MCF 10A (cell line): ENCODE measurements around the gene ERAP2. TPM values are rescaled to one million over a fixed set of nuclear protein-coding genes. Genes with fewer than 3 reads are reported as not detected.

ENCODE experiments used
- BruUV-seq: library from RNA; stranded (reverse); fragments of 400-500 nt; replicated peaks from 2 replicates; lab custom pipeline; 2021; lab: Mats Ljungman, UMichigan
- CTCF ChIA-PET: fragments of 300-600 bp; sonication (Branson Sonifier 250); formaldehyde crosslinking; extraction: SDS; loops from one replicate; lab custom pipeline; 2021; ENCODE audit warnings: antibody characterized with exemption, inconsistent platforms; lab: Yijun Ruan, JAX
- POLR2A ChIA-PET: fragments of 300-600, 350-650 bp; sonication (Branson Sonifier 250); formaldehyde crosslinking; extraction: SDS; loops from one replicate; lab custom pipeline; 2020; ENCODE audit warnings: antibody characterized with exemption, inconsistent platforms; lab: Yijun Ruan, JAX
- DNase-seq: peaks from one replicate; pipeline ENCODE4 v3.0.0-alpha.2; 2018; ENCODE audit not compliant: unreplicated experiment
- H3K27ac Mint-ChIP-seq: one replicate; pipeline ENCODE4 v1.8.0; 2022; ENCODE audit warnings: mild to moderate bottlenecking, low read depth, mixed read lengths; ENCODE audit not compliant: unreplicated experiment
- H3K27me3 Mint-ChIP-seq: one replicate; pipeline ENCODE4 v1.8.0; 2022; ENCODE audit warnings: mixed read lengths; ENCODE audit not compliant: insufficient read depth, unreplicated experiment
- H3K36me3 Mint-ChIP-seq: one replicate; pipeline ENCODE4 v1.8.0; 2022; ENCODE audit warnings: mild to moderate bottlenecking, moderate library complexity, mixed read lengths; ENCODE audit not compliant: insufficient read depth, unreplicated experiment
- H3K4me1 Mint-ChIP-seq: one replicate; pipeline ENCODE4 v1.8.0; 2022; ENCODE audit warnings: mixed read lengths; ENCODE audit not compliant: insufficient read depth, unreplicated experiment
- H3K4me3 Mint-ChIP-seq: one replicate; pipeline ENCODE4 v1.8.0; 2022; ENCODE audit warnings: mild to moderate bottlenecking, moderate library complexity, mixed read lengths; ENCODE audit not compliant: unreplicated experiment
- H3K9me3 Mint-ChIP-seq: one replicate; pipeline ENCODE4 v1.8.0; 2022; ENCODE audit warnings: mixed read lengths; ENCODE audit not compliant: unreplicated experiment
- CTCF ChIP-seq: fragments of 200-600 bp; IDR thresholded peaks from one replicate; pipeline ENCODE4 v1.8.0; 2022; ENCODE audit warnings: antibody characterized with exemption, mild to moderate bottlenecking; ENCODE audit not compliant: unreplicated experiment
- intact Hi-C: fragments of 100-400 bp; cut with micrococcal nuclease; formaldehyde crosslinking; loops from 2 replicates; pipeline ENCODE4 v1.14.1; 2022
- total RNA-seq: library from RNA; stranded (reverse); gene quantifications from 2 replicates; pipeline ENCODE4 v1.2.3, GENCODE V29; 2022

Gene ERAP2
- total RNA-seq, 1 experiment from 2014 or later: 2.5 TPM

GRCh38 chr5:96952974-96953730 is 76.9 kb downstream of the ERAP2 start:
- Mint-ChIP-seq H3K4me1 (peaks cover 23% of the 10 kb centered on the region), H3K4me3 (no peak overlapping the region), H3K36me3 (peaks cover 6% of the 10 kb centered on the region), H3K27ac (peak overlapping the region; percentile 82), H3K27me3 (no peaks in the 10 kb centered on the region), H3K9me3 (no peaks in the 10 kb centered on the region)
- intact Hi-C loops: no loop called here
- TF ChIP-seq CTCF: no peak
- DNase-seq: no peak
- BruUV-seq: no TSS peak
- ChIA-PET CTCF (interaction anchor here (0.7 to 0.8 kb wide), 2 partner anchors 12 to 37 kb away, joined by 3 to 4 read pairs; no protein-coding TSS in a partner anchor), POLR2A (interaction anchor here (0.9 to 1.8 kb wide), 4 partner anchors 13 to 19 kb away, joined by 3 to 10 read pairs (median 4); partner anchors contain the start of gene LNPEP)

GRCh38 chr5:96957254-96958049 is 81.2 kb downstream of the ERAP2 start:
- Mint-ChIP-seq H3K27ac (peak overlapping the region; percentile 12), H3K4me1 (peaks cover 23% of the 10 kb centered on the region), H3K4me3 (no peak overlapping the region), H3K36me3 (no peaks in the 10 kb centered on the region), H3K9me3 (no peaks in the 10 kb centered on the region), H3K27me3 (no peaks in the 10 kb centered on the region)
- ChIA-PET POLR2A (interaction anchor here (1.1 kb wide), 1 partner anchor 21 kb away, joined by 3 read pairs; the partner anchor contains the start of gene LNPEP), CTCF (interaction anchor here (0.5 to 0.7 kb wide), 3 partner anchors 38 to 255 kb away, joined by 3 read pairs; no protein-coding TSS in a partner anchor)
- TF ChIP-seq CTCF: no peak
- no peak for DNase-seq
- BruUV-seq: no TSS peak
- intact Hi-C loops: no loop called here

- Mint-ChIP-seq H3K9me3 (no peaks in the 10 kb centered on the region), H3K36me3 (no peaks in the 10 kb centered on the region), H3K27me3 (no peaks in the 10 kb centered on the region), H3K27ac (no peak overlapping the region), H3K4me3 (no peak overlapping the region), H3K4me1 (peaks cover 17% of the 10 kb centered on the region)
- no peak for DNase-seq
- BruUV-seq: no TSS peak
- ChIA-PET POLR2A (interaction anchor here (0.7 to 1.8 kb wide), 2 partner anchors 23 to 28 kb away, joined by 3 to 8 read pairs; partner anchors contain the start of gene LNPEP), CTCF (interaction anchor here (1.4 kb wide), 1 partner anchor 183 kb away, joined by 7 read pairs; the partner anchor contains the start of gene LIX1)
- intact Hi-C loops: no loop called here
- no peak for TF ChIP-seq CTCF
These were observed 82.7 kb downstream of the ERAP2 start for GRCh38 chr5:96958977-96959376.
